ENCODE measurements around the gene SNAPC2. TPM values are rescaled to one million over a fixed set of nuclear protein-coding genes. Genes with fewer than 3 reads are reported as not detected.
A peak's percentile ranks its signal among the peaks of the same experiment; 100 is the strongest.

Gene SNAPC2, protein sequence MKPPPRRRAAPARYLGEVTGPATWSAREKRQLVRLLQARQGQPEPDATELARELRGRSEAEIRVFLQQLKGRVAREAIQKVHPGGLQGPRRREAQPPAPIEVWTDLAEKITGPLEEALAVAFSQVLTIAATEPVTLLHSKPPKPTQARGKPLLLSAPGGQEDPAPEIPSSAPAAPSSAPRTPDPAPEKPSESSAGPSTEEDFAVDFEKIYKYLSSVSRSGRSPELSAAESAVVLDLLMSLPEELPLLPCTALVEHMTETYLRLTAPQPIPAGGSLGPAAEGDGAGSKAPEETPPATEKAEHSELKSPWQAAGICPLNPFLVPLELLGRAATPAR
- total RNA-seq, result 10 to 100 TPM in 2 of 4 donors, 1 to 10 TPM in 2; 9.3 to 14.0 (median 11.5) TPM

GRCh38 chr19:7919610-7920518, at the start of gene SNAPC2:
Gene SNAPC2, plus strand, starts transcription at chr19:7920338. Its CDS starts 29 bp downstream, at chr19:7920367.
- peak within 1 kb of the TSS; percentile 78 to 92 (median 88) for H3K27ac ChIP-seq
- peak in 1 of 2 donors; percentile 63 for TF ChIP-seq POLR2A (IDR thresholded peaks at IDR 0.05)
- TF ChIP-seq, protein P1, sequence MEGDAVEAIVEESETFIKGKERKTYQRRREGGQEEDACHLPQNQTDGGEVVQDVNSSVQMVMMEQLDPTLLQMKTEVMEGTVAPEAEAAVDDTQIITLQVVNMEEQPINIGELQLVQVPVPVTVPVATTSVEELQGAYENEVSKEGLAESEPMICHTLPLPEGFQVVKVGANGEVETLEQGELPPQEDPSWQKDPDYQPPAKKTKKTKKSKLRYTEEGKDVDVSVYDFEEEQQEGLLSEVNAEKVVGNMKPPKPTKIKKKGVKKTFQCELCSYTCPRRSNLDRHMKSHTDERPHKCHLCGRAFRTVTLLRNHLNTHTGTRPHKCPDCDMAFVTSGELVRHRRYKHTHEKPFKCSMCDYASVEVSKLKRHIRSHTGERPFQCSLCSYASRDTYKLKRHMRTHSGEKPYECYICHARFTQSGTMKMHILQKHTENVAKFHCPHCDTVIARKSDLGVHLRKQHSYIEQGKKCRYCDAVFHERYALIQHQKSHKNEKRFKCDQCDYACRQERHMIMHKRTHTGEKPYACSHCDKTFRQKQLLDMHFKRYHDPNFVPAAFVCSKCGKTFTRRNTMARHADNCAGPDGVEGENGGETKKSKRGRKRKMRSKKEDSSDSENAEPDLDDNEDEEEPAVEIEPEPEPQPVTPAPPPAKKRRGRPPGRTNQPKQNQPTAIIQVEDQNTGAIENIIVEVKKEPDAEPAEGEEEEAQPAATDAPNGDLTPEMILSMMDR (IDR thresholded peaks at IDR 0.05), result peak in 1 of 6 experiments; percentile 16
- H3K4me1 ChIP-seq, result peaks cover 9 to 49% of the 10 kb centered on the region in 2 donors
- DNase-seq, result peak; percentile 97 to 98
- peaks cover 11% of the 10 kb centered on the region in 2 donors for H3K36me3 ChIP-seq
- intact Hi-C loops (cut with DNase I), result loop anchor here (2.0 kb wide), 1 partner anchor 15 kb away; no protein-coding TSS in a partner anchor
- H3K4me3 ChIP-seq (replicated peaks in 1 of 3), result peak within 1 kb of the TSS; percentile 35 to 98 (median 67)
- H3K9me3 ChIP-seq, result no peaks in the 10 kb centered on the region
- WGBS, 2 donors, result 15% methylated on average over 32 to 40 of the region's 62 CpGs
- peaks cover 4% of the 10 kb centered on the region for H3K27me3 ChIP-seq

- Histone ChIP-seq H3K4me3 (replicated peaks in 1 of 3) (no peak overlapping the region), H3K36me3 (no peaks in the 10 kb centered on the region), H3K4me1 (peaks cover 13 to 29% of the 10 kb centered on the region in 2 donors), H3K9me3 (no peaks in the 10 kb centered on the region), H3K27me3 (no peaks in the 10 kb centered on the region), H3K27ac (no peak overlapping the region)
- DNase-seq, result peak in 1 of 2 donors; percentile 33
- TF ChIP-seq POLR2A (IDR thresholded peaks at IDR 0.05), result no peak
- TF ChIP-seq, protein P1 (IDR thresholded peaks at IDR 0.05), result no peak
- intact Hi-C loops (cut with DNase I), result no loop called here
- WGBS, 2 donors, result 66 to 73% methylated on average over 11 of the region's 11 CpGs
These were observed 49.3 kb upstream of the SNAPC2 start for GRCh38 chr19:7870571-7871436.

- DNase-seq, result peak; percentile 76 to 86
- no peaks in the 10 kb centered on the region for H3K36me3 ChIP-seq
- 22 to 26% methylated on average over 33 of the region's 33 CpGs for WGBS, 2 donors
- H3K4me3 ChIP-seq (replicated peaks in 1 of 3), result no peak overlapping the region
- H3K9me3 ChIP-seq, result no peaks in the 10 kb centered on the region
- peaks cover 13 to 29% of the 10 kb centered on the region in 2 donors for H3K4me1 ChIP-seq
- intact Hi-C loops (cut with DNase I), result no loop called here
- TF ChIP-seq, protein P1 (IDR thresholded peaks at IDR 0.05), result no peak
- no peak for TF ChIP-seq POLR2A (IDR thresholded peaks at IDR 0.05)
- no peaks in the 10 kb centered on the region for H3K27me3 ChIP-seq
- H3K27ac ChIP-seq, result no peak overlapping the region
These were observed 48.5 kb upstream of the SNAPC2 start for GRCh38 chr19:7871437-7872305.

Measured in thyroid gland (tissue), 4 donors.